GM23338 (cell line): ENCODE results near the gene ITGA8. TPM values are rescaled to one million over a fixed set of nuclear protein-coding genes. Genes with fewer than 3 reads are reported as not detected.

Experiments
- ATAC-seq: fragments of 200-7000 bp; cut with Tn5 transposase; 3 replicates; pipeline ENCODE4 v1.9.1; 2020
- DNase-seq: peaks from one replicate; pipeline ENCODE4 v3.0.0-alpha.2; 2015; ENCODE audit warnings: low spot score
- H2AFZ ChIP-seq: fragments of 200-600 bp; sonication (generic); 2 replicates; pipeline ENCODE4 v1.8.0; 2016; ENCODE audit warnings: antibody characterized with exemption, mild to moderate bottlenecking, moderate library complexity
- H3F3A ChIP-seq: fragments of 200-600 bp; sonication (generic); replicated peaks from 2 replicates; pipeline ENCODE4 v1.8.0; 2017; ENCODE audit warnings: antibody characterized with exemption, mixed run types, low read depth
- H3K27ac ChIP-seq: fragments of 200-600 bp; sonication (generic); 2 replicates; pipeline ENCODE4 v1.6.1; 2016; ENCODE audit warnings: low read depth
- H3K27me3 ChIP-seq: fragments of 200-600 bp; sonication (generic); 2 replicates; pipeline ENCODE4 v1.8.0; 2016; ENCODE audit warnings: mild to moderate bottlenecking, mixed run types, moderate library complexity; ENCODE audit not compliant: insufficient read depth
- H3K36me3 ChIP-seq: fragments of 200-600 bp; sonication (generic); 2 replicates; pipeline ENCODE4 v1.8.0; 2016; ENCODE audit warnings: mild to moderate bottlenecking; ENCODE audit not compliant: insufficient read depth
- H3K4me1 ChIP-seq: fragments of 200-600 bp; sonication (generic); 2 replicates; pipeline ENCODE4 v1.8.0; 2016; ENCODE audit warnings: mild to moderate bottlenecking, moderate library complexity; ENCODE audit not compliant: insufficient read depth
- H3K4me2 ChIP-seq: fragments of 200-600 bp; sonication (generic); 2 replicates; pipeline ENCODE4 v1.7.1; 2017; ENCODE audit warnings: mixed run types
- H3K4me3 ChIP-seq: fragments of 200-600 bp; sonication (generic); 2 replicates; pipeline ENCODE4 v1.6.1; 2016; ENCODE audit warnings: mixed run types
- H3K79me2 ChIP-seq: fragments of 200-600 bp; sonication (generic); replicated peaks from 2 replicates; pipeline ENCODE4 v1.8.0; 2017; ENCODE audit warnings: mild to moderate bottlenecking; ENCODE audit not compliant: insufficient read depth
- H3K9me2 ChIP-seq: fragments of 200-600 bp; sonication (generic); 2 replicates; pipeline ENCODE4 v1.8.0; 2017; ENCODE audit not compliant: insufficient read depth
- H4K20me1 ChIP-seq: fragments of 200-600 bp; sonication (generic); replicated peaks from 2 replicates; pipeline ENCODE4 v1.8.0; 2017; ENCODE audit warnings: mild to moderate bottlenecking; ENCODE audit not compliant: insufficient read depth
- H3K27ac Mint-ChIP-seq: 2 replicates; pipeline ENCODE4 v1.8.0; 2020; ENCODE audit warnings: inconsistent platforms, mild to moderate bottlenecking, moderate library complexity, mixed read lengths
- H3K27me3 Mint-ChIP-seq: 3 replicates; pipeline ENCODE4 v1.8.0; 2022; ENCODE audit warnings: low read depth, mild to moderate bottlenecking, moderate library complexity, mixed read lengths, inconsistent platforms; ENCODE audit not compliant: insufficient read depth, poor library complexity
- H3K36me3 Mint-ChIP-seq: 3 replicates; pipeline ENCODE4 v1.8.0; 2021; ENCODE audit warnings: low read depth, mild to moderate bottlenecking, inconsistent platforms, moderate library complexity, mixed read lengths
- H3K4me1 Mint-ChIP-seq: 3 replicates; pipeline ENCODE4 v1.8.0; 2020; ENCODE audit warnings: mild to moderate bottlenecking, inconsistent platforms, mixed read lengths
- H3K4me3 Mint-ChIP-seq: 3 replicates; pipeline ENCODE4 v1.8.0; 2021; ENCODE audit warnings: moderate library complexity, mild to moderate bottlenecking, inconsistent platforms, mixed read lengths
- H3K9me3 Mint-ChIP-seq: 3 replicates; pipeline ENCODE4 v1.8.0; 2020; ENCODE audit warnings: moderate library complexity, mild to moderate bottlenecking, inconsistent platforms, mixed read lengths
- CREB1 ChIP-seq: fragments of 250-450 bp; sonication (Bioruptor Pico); IDR thresholded peaks from 2 replicates; pipeline ENCODE4 v1.5.0; 2020; ENCODE audit warnings: low read depth, mild to moderate bottlenecking, moderate library complexity
- EZH2 ChIP-seq: fragments of 200-600 bp; sonication (generic); IDR thresholded peaks from one replicate; pipeline ENCODE4 v1.8.0; 2017; ENCODE audit warnings: antibody characterized with exemption, mild to moderate bottlenecking, low read depth; ENCODE audit not compliant: unreplicated experiment
- JUNB ChIP-seq: IDR thresholded peaks from one replicate; pipeline ENCODE4 v1.6.1; 2016; ENCODE audit warnings: antibody characterized with exemption; ENCODE audit not compliant: unreplicated experiment
- NANOG ChIP-seq: IDR thresholded peaks from 2 replicates; pipeline ENCODE4 v1.6.1; 2016; ENCODE audit warnings: antibody characterized with exemption, borderline replicate concordance
- POLR2AphosphoS5 ChIP-seq: IDR thresholded peaks from 2 replicates; pipeline ENCODE4 v1.6.1; 2016; ENCODE audit warnings: antibody characterized with exemption, low read depth
- STAT1 ChIP-seq: IDR thresholded peaks from one replicate; pipeline ENCODE4 v1.6.1; 2016; ENCODE audit warnings: antibody characterized with exemption; ENCODE audit not compliant: unreplicated experiment
- ZNF114 ChIP-seq: fragments of 250-450 bp; sonication (Bioruptor Pico); IDR thresholded peaks from 2 replicates; pipeline ENCODE4 v1.5.0; 2020; ENCODE audit warnings: mild to moderate bottlenecking, moderate library complexity
- ZNF331 ChIP-seq: fragments of 250-450 bp; sonication (Bioruptor Pico); IDR thresholded peaks from 2 replicates; pipeline ENCODE4 v1.5.0; 2020; ENCODE audit warnings: low read depth, mild to moderate bottlenecking, moderate library complexity
- polyA plus RNA-seq: library from polyadenylated mRNA; unstranded; fragments of >200 nt; fragmentation: Nextera tagmentation; extraction: Ambion mirVana; gene quantifications from 2 replicates; pipeline ENCODE4 v1.2.1, GENCODE V29; 2016
- total RNA-seq: library from RNA; depleted of rRNA; stranded (reverse); fragments of >200 nt; shearing (Covaris generic); gene quantifications from 2 replicates; pipeline ENCODE4 v1.2.3, GENCODE V29; 2014
- TF ChIP-seq, protein P1 (sequence below): IDR thresholded peaks from 2 replicates; pipeline ENCODE4 v1.6.1; 2016; ENCODE audit warnings: antibody characterized with exemption
- TF ChIP-seq, protein P2 (sequence below): IDR thresholded peaks from one replicate; pipeline ENCODE4 v1.6.1; 2018; ENCODE audit warnings: antibody characterized with exemption; ENCODE audit not compliant: unreplicated experiment
- TF ChIP-seq, protein P3 (sequence below), 2 experiments: fragments of 200-600 bp in 1 of 2; sonication (generic) in 1 of 2; conservative IDR thresholded peaks; 2 replicates each; pipeline versions ENCODE4 v1.5.1 to v1.6.1; 2016 to 2017; ENCODE audit warnings: antibody characterized with exemption in 2 of 2, low read depth in 2 of 2, mild to moderate bottlenecking in 2 of 2, moderate library complexity in 1 of 2

Gene ITGA8
- total and polyA plus RNA-seq, 2 experiments from 2014 or later, result not detected

DNA sequence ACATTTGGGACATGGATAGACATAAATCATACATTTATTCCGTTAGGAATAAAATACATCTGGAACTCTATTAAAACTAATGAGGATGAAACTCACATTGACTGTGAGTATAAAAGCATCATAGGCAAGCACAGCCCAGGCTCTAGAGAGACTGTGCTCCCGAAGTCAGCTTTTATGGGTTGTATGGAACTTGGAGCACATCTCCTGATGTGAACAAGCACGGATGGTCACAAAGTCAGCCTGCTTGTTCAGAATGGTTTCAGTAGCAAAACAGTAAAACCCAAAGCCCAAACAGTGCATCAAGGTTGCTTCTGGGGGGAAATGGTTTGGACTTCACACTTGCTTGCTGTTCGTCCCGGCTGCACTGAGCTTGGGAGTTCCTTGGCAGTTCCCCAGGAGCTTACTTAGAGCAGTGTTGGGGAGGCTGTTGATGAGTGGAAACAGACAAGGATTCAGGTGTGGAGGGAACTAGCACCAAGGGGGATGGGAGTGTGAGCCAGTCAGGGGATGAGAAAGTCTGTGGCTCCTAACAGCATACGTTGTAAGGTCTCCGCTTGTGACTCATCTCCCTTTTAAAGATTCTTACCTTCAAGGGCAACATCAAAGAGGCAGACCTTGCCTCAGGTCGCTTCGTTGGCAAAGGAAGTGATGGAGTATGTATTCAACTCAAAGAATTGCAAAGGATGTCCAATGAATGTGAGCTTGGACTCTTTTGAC lies 19.7 kb upstream of the ITGA8 start:
- ATAC-seq, result no peak
- no peaks in the 10 kb centered on the region for H3K4me1 ChIP-seq
- H3K4me3 ChIP-seq, result no peak overlapping the region
- peaks cover 3% of the 10 kb centered on the region for H3K27me3 Mint-ChIP-seq
- H2AFZ ChIP-seq, result no peak overlapping the region
- H3K79me2 ChIP-seq, result no peaks in the 10 kb centered on the region
- no peaks in the 10 kb centered on the region for H3K36me3 Mint-ChIP-seq
- H3K27ac Mint-ChIP-seq, result no peak overlapping the region
- no peaks in the 10 kb centered on the region for H3K36me3 ChIP-seq
- H3K27ac ChIP-seq, result no peak overlapping the region
- H4K20me1 ChIP-seq, result no peaks in the 10 kb centered on the region
- H3K9me2 ChIP-seq, result no peaks in the 10 kb centered on the region
- no peaks in the 10 kb centered on the region for H3F3A ChIP-seq
- DNase-seq, result no peak
- no peaks in the 10 kb centered on the region for H3K27me3 ChIP-seq
- no peak overlapping the region for H3K4me2 ChIP-seq
- no peak overlapping the region for H3K4me3 Mint-ChIP-seq
- no peaks in the 10 kb centered on the region for H3K9me3 Mint-ChIP-seq
- TF ChIP-seq STAT1 (no peak), JUNB (no peak), POLR2AphosphoS5 (no peak), ZNF331 (no peak), EZH2 (no peak), ZNF114 (no peak), NANOG (no peak), CREB1 (CRISPR knock-in tag) (no peak)
- TF ChIP-seq, protein P1, sequence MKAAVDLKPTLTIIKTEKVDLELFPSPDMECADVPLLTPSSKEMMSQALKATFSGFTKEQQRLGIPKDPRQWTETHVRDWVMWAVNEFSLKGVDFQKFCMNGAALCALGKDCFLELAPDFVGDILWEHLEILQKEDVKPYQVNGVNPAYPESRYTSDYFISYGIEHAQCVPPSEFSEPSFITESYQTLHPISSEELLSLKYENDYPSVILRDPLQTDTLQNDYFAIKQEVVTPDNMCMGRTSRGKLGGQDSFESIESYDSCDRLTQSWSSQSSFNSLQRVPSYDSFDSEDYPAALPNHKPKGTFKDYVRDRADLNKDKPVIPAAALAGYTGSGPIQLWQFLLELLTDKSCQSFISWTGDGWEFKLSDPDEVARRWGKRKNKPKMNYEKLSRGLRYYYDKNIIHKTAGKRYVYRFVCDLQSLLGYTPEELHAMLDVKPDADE, result no peak
- TF ChIP-seq, protein P2, sequence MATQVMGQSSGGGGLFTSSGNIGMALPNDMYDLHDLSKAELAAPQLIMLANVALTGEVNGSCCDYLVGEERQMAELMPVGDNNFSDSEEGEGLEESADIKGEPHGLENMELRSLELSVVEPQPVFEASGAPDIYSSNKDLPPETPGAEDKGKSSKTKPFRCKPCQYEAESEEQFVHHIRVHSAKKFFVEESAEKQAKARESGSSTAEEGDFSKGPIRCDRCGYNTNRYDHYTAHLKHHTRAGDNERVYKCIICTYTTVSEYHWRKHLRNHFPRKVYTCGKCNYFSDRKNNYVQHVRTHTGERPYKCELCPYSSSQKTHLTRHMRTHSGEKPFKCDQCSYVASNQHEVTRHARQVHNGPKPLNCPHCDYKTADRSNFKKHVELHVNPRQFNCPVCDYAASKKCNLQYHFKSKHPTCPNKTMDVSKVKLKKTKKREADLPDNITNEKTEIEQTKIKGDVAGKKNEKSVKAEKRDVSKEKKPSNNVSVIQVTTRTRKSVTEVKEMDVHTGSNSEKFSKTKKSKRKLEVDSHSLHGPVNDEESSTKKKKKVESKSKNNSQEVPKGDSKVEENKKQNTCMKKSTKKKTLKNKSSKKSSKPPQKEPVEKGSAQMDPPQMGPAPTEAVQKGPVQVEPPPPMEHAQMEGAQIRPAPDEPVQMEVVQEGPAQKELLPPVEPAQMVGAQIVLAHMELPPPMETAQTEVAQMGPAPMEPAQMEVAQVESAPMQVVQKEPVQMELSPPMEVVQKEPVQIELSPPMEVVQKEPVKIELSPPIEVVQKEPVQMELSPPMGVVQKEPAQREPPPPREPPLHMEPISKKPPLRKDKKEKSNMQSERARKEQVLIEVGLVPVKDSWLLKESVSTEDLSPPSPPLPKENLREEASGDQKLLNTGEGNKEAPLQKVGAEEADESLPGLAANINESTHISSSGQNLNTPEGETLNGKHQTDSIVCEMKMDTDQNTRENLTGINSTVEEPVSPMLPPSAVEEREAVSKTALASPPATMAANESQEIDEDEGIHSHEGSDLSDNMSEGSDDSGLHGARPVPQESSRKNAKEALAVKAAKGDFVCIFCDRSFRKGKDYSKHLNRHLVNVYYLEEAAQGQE, result no peak
- TF ChIP-seq, protein P3, sequence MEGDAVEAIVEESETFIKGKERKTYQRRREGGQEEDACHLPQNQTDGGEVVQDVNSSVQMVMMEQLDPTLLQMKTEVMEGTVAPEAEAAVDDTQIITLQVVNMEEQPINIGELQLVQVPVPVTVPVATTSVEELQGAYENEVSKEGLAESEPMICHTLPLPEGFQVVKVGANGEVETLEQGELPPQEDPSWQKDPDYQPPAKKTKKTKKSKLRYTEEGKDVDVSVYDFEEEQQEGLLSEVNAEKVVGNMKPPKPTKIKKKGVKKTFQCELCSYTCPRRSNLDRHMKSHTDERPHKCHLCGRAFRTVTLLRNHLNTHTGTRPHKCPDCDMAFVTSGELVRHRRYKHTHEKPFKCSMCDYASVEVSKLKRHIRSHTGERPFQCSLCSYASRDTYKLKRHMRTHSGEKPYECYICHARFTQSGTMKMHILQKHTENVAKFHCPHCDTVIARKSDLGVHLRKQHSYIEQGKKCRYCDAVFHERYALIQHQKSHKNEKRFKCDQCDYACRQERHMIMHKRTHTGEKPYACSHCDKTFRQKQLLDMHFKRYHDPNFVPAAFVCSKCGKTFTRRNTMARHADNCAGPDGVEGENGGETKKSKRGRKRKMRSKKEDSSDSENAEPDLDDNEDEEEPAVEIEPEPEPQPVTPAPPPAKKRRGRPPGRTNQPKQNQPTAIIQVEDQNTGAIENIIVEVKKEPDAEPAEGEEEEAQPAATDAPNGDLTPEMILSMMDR (conservative IDR thresholded peaks at IDR 0.05; ENCODE audit: low read depth in 2 of 2), result no peak
- peaks cover 2% of the 10 kb centered on the region; the same call in 2 of the 3 replicates for H3K4me1 Mint-ChIP-seq
